Forelimb muscle (tissue), 1 donor: Measurements from ENCODE around the gene CCDC192. TPM values are rescaled to one million over a fixed set of nuclear protein-coding genes. Genes with fewer than 3 reads are reported as not detected.

ENCODE experiments used
- DNase-seq: peaks from one replicate; pipeline ENCODE4 v3.0.0-alpha.2; 2013; ENCODE audit warnings: low read depth
- polyA plus RNA-seq: library from polyadenylated mRNA; unstranded; fragments of 120-200 nt; gene quantifications from one replicate; pipeline ENCODE4 v1.2.1, GENCODE V29; 2013; ENCODE audit not compliant: insufficient read length

Gene CCDC192
- polyA plus RNA-seq, 1 donor, result 0.48 TPM

- DNase-seq, result no peak
Observed at GRCh38 chr5:127810017-127810416, 106.8 kb downstream of the CCDC192 start.

- no peak for DNase-seq
Observed at GRCh38 chr5:127810707-127811490, 107.7 kb downstream of the CCDC192 start.

DNA sequence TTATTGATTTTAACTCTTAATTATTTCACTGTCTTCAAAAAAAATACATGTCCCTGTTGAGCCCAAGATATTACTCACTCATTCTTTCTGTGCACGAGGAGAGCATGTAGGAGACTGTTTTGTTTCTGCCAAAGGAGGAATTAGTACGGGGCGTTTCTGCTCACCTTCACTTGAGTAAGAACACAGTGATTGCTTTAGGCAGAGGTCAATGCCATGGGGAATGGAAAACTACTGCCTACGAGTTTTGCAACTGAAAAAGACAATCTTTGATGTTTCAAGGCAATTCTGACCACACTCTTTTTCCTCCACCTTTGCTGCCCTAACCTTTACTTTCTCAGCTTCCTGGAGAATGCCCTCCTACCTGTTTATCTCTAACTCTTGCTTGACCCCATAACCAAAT lies 109.4 kb downstream of the CCDC192 start:
- DNase-seq, result no peak

DNA sequence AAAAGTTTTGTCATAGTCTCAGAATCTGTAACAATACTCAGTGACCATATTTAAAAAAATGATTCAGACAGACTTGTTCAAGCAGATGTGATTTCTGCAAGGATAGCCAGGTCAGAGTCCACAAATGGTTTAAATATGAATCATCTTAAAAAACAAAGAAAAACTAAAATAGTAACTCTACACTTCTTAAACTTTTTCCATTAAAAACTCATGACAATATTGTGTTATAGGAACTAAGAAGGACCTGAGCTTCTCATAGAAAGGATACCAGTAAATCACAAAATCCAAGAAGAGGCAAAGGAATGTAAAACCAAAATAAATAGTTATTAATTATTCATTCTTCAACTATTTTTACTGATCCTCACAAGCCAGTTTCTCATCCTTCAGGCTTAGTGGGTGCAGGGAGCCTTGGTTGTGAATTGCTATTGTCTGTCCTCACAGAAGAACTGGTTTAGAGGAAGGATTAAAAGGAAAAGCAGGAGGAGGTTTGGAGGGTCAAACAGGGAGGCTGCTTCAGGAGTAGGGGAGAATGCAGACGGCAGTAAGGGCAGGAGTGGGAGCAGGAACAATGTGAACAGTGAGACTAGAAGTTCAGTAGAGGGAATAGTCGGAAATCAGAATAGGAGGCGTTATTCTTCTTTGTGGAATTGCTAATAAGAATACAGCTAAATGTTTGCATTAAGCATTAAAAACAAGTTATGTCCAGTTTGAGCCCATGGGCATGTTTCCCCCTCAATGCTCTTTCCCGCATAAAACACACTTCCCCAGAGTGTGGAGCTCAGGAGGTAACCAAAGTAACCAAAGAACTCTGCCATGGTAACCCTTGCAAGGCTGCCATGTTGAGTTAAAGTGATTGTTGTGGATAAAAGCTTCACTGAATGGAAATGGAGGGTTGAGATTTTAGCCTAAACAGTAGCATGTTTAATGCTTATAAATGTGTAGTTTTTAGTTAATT lies 110.7 kb downstream of the CCDC192 start:
- DNase-seq, result peak; percentile 48

DNA sequence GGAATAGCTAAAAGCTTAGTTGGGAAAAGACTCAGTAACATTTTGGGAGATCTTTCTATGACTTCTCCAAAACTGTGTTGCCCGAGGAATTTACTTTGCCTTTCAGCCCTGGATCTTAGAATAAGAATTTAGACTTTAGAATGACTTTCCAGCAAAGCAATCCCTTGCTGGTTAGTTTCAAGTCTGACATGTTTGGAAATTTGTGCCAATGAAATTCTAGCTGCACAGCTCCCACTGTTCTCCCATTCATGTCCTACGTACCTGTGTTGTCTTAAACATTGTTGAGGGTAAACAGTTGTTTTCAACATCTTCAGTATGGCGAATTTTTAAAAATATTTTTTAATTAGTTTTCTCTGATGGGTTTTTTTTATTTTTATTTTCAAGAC lies 111.4 kb downstream of the CCDC192 start:
- DNase-seq, result no peak

- DNase-seq, result no peak
Observed at GRCh38 chr5:127820910-127821553, 117.8 kb downstream of the CCDC192 start.

DNA sequence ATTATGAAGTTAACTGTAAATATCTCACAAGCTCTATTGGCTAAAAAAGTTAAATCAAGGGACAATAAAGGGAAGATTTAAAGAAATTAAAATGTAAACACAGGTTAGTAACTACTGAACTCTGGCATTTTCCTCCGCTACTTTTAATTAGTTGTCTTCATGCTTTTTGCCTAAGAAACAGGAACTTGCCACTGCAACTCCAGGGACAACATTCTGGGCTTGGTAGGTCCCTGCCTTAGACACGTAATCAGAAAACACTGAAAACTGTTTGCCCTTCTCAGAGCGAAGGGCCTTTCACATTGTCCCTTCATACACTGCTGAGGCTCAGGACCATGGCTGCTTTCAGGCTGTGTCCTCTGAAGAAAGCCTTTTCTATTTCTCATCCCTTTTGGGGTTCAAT lies 118.7 kb downstream of the CCDC192 start:
- DNase-seq, result no peak

DNA sequence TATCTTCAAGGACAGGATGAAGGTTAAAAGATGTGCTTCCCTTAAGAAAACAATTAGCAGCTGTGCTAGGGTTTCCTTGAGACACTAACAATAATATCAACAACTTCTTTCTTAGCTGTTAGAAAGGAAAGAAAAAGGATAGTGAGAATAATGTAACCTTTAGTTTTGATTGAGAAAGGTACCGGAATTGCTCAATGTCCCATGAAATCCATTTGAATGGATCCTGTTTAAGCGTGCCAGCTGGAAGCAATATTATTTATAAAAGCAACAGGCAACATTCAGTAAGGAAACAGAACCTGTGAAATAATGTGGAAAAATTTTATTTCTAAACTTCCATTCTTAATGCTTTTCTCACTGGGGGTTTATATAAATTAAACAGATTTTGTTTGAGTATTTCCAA lies 120.9 kb downstream of the CCDC192 start:
- no peak for DNase-seq

DNA sequence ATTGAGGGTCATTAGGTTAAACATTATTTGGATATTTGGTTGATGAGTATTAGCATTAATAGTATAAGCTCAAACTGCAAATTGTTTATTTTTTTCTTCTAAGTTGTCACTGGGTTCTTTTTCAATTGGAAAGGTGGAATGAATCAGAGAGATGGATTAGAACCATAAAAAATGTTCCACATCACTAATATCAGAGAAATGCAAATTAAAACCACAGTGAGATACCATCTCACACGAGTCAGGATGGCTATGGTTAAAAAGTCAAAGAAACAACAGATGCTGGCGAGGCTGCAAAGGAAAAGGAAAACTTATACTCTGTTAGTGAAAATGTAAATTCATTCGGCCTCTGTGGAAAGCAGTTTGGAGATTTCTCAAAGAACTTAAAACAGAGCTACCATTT lies 122.8 kb downstream of the CCDC192 start:
- DNase-seq, result no peak

DNA sequence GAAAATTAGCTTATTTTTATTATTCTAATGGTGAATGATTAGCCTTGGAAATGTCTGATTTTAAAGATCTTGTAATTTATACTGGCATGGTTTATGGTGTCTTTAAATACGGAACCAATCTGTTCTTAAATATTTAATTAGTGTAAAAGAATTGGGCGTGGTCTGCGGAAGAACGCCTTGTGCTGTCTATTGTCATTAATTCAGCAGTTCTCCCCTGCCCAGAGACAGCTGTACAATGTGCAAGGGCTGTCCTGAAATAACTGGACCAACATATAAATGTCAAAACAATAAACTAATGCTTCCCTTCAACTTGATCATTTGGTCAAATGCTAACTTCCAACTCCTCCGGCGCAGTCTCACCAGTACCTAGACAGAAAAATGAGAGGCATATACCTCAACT lies 124.3 kb downstream of the CCDC192 start:
- DNase-seq, result no peak

GRCh38 chr5:127830157-127830556 lies 127.0 kb downstream of the CCDC192 start:
- DNase-seq, result no peak

DNA sequence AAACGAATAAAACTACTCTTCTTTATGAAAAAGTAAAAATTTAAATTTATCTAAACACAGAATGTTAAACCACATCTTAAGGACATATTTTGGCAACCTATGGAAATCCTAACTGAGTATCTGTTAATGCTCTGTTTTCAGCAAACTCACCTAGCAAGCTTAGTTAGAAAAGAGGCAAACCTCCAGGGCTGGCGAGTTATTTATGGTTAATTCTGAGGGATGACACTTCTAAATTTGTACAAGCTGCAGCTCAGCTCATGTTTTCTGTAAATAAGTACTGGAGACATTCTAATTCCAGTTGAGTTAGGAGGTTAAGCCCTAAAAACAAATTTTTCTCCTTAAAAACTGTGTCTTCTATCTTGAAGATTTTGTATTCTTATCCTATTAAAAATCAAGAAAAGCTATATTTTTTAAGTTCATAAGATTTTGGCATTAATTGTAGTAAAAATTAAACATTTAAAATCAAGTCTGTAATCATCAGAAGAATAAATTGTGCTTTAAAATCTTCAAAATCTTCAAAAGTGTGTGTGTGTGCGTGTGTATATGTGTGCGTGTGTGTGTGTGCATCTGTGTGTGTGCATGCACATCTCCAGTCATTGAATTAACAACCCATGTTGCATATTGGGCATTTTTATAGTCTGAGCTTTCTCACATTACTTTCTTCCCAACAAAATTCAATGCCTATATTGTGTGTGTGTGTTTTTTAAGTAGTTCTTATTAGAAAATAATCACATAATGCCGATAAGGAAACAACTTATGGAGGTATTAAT lies 127.8 kb downstream of the CCDC192 start:
- no peak for DNase-seq

- no peak for DNase-seq
Observed at GRCh38 chr5:127832067-127832466, 128.9 kb downstream of the CCDC192 start.

- DNase-seq, result no peak
Observed at GRCh38 chr5:127834094-127834531, 130.9 kb downstream of the CCDC192 start.

GRCh38 chr5:127834554-127834953 lies 131.4 kb downstream of the CCDC192 start:
- DNase-seq, result no peak

- no peak for DNase-seq
Observed at GRCh38 chr5:127838661-127839060, 135.5 kb downstream of the CCDC192 start.

GRCh38 chr5:127839072-127839471 lies 135.9 kb downstream of the CCDC192 start:
- DNase-seq, result no peak

DNA sequence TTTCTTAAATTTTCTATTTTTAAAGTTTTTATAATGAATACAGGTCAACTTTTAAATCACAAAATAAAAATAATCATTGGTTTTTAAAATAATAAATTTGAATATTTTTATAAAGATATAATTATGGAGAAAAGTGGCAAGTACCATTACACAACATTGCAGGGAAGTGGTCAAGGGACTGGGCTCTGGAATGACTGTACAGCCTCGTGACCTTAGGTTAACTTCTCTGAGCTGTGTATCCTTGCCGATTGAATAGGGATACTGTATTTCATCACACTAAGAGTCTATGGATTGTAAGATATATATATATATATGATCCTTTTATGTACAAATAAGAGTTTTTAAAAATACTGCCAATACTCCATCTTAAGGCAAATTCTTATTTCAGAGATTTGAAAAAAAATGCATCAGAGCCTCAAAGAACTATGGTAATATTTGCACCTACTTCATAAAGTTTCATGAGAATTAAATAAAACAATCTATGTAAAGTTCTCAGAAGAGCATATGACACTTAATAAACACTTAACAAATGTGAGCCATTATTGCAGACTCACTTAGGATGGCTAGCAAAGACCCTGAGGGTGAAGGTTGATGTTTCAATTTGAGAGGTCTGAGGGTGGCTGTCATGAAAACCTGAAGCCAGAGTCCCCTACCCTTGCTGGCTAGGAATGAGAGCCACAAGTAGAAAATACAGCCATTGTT lies 136.5 kb downstream of the CCDC192 start:
- no peak for DNase-seq

DNA sequence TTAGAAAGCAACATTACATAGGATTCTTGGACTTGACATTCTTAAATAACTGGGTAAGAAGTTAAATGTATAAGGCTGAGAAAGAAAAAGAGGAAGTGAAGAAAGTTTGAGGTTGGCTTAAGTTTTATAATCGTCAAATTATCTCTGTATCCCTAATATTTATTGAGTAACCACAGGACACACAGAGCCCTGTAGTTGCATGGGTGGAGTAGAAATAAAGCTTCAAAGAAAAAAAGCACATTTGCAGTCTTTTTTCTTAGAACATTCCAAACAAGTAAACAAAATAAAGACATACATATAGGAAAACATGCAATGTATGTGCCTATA lies 137.0 kb downstream of the CCDC192 start:
- no peak for DNase-seq

GRCh38 chr5:127840809-127841208 lies 137.6 kb downstream of the CCDC192 start:
- DNase-seq, result no peak

DNA sequence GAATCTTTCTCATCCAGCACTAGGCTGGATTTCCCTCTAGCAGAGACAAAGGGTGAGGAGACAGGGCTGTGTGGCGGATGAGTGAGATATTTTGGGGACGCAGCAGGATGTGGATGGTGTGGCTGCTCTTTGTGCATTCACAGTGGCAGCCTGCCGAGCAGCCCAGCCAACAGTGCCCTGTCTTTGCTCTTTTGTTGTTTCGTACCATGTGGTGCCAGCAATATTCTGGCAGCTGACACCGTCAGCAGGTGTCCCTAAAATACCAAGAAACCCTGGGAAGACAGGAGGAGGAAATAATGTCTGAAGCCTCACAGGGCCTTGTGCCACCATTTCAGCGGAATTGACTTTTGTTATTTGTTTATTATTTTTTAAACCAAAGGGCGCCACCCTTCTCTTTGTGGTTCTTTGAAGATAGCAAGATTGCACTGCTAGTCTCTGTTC lies 141.4 kb downstream of the CCDC192 start:
- no peak for DNase-seq
